GM12891 (cell line): ENCODE measurements around the gene SEC23B.

Source experiments
- DNase-seq: peaks from one replicate; pipeline ENCODE4 v3.0.0; 2011; ENCODE audit warnings: low spot score; ENCODE audit not compliant: insufficient read length
- FAIRE-seq: peaks from 2 replicates; lab custom pipeline; 2011; peaks lifted over from hg19 to GRCh38; lab: Jason Lieb, UNC
- PAX5 ChIP-seq: IDR thresholded peaks from 2 replicates; pipeline ENCODE4 v1.6.1; 2011; ENCODE audit warnings: low read length, moderate library complexity, mild to moderate bottlenecking; ENCODE audit not compliant: insufficient read depth, severe bottlenecking
- POLR2A ChIP-seq: IDR thresholded peaks from 2 replicates; pipeline ENCODE4 v1.6.1; 2011; ENCODE audit warnings: low read depth, low read length, control low read depth
- POLR2AphosphoS5 ChIP-seq: IDR thresholded peaks from 2 replicates; pipeline ENCODE4 v1.6.1; 2011; ENCODE audit warnings: low read depth, low read length, control low read depth
- POU2F2 ChIP-seq: IDR thresholded peaks from 2 replicates; pipeline ENCODE4 v1.6.1; 2011; ENCODE audit warnings: low read depth, mild to moderate bottlenecking, control low read depth, low read length, moderate library complexity
- SPI1 ChIP-seq: IDR thresholded peaks from 2 replicates; pipeline ENCODE4 v1.6.1; 2011; ENCODE audit warnings: low read depth, low read length, control low read depth
- TAF1 ChIP-seq: IDR thresholded peaks from 2 replicates; pipeline ENCODE4 v1.6.1; 2011; ENCODE audit warnings: low read depth, low read length, control low read depth

Gene SEC23B

DNA sequence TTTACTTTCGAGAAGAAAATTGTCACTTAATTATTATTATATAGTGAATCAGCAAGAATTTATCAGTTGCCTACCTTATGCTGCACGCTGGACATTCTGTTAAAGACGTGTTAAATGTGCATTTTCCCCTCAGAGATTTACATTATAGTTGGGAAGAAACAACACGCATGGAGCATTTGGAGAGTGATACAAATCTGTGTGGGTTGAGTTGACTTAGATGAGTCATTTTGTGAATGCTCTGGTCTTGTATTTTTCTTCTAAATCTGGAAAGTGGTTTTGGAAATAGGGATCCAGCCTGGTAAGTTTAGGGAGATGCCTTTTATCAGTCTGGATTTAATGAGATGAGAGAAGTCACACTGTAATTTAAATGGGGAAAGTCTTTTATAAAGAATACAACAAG, 35.5 kb downstream of the SEC23B start:
- FAIRE-seq (no peak), DNase-seq (no peak)
- TF ChIP-seq TAF1 (no peak), PAX5 (no peak), POLR2A (no peak), POU2F2 (no peak), SPI1 (no peak), POLR2AphosphoS5 (no peak)

DNA sequence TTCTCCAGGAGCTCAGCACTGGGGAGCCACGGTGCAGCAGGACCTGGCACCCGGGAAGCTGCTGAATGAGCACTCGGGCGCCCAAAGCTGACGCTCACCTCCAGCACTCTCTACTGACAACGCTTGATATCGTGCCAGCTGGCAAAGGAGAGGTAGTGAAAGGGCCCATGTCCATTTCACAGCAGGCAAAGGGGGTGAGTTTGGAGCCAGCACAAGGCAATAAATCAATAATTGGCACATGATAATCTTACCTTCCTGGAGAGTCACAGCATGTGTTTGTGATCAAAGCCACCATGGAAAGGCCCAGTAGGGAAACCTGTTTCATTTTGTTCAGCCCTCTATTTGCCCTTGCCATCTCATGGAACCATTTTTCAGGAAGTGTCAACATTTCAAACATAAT, 36.2 kb downstream of the SEC23B start:
- no peak for FAIRE-seq

DNA sequence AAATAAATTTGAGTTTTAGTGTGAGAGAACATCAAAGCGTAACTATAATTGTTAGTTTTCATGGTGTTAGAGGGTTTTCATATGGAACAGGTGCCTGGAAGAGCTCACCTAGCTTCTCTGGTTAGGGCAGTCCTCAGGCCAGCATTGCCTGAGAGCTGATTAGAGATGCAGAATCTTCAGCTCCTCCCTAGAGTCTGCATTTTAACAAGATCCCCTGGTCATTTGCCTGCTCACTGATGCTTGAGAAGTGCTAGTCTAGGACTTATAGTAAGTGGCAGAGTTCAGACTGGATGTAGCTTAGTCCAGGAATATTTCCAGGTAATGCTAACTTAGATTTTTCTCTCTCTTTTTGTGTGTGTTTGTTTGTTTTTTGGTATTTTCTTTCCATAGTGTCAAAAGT, 37.8 kb downstream of the SEC23B start:
- FAIRE-seq (no peak), DNase-seq (no peak)
- no peak for TF ChIP-seq PAX5
- TF ChIP-seq POU2F2 = no peak
- TF ChIP-seq POLR2A = no peak
- TF ChIP-seq TAF1 = no peak

More for the DNA sequence above, 36.2 kb downstream of the SEC23B start:
- TF ChIP-seq POLR2A (no peak), PAX5 (no peak), TAF1 (no peak), POU2F2 (no peak), POLR2AphosphoS5 (no peak), SPI1 (no peak)
- DNase-seq = no peak

DNA sequence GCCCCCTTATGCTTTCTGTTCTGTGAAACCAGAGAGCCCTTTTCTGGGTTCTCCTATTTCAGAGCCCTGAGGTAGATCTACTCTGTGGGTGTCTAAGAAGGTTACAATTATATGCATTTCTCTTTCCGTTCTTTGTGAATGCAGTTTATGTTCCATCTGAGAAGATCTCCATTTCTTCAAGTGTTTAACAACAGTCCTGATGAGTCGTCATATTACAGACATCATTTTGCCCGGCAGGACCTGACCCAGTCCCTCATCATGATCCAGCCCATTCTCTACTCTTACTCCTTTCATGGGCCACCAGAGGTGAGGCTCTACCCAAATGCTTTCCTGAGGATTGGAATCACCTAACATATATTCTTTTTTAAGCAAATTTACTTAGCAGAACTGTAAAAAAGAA, 40.7 kb downstream of the SEC23B start:
- no peak for FAIRE-seq
- no peak for DNase-seq
- TF ChIP-seq TAF1 (no peak), POLR2A (no peak), POU2F2 (no peak), SPI1 (no peak), PAX5 (no peak), POLR2AphosphoS5 (no peak)

DNA sequence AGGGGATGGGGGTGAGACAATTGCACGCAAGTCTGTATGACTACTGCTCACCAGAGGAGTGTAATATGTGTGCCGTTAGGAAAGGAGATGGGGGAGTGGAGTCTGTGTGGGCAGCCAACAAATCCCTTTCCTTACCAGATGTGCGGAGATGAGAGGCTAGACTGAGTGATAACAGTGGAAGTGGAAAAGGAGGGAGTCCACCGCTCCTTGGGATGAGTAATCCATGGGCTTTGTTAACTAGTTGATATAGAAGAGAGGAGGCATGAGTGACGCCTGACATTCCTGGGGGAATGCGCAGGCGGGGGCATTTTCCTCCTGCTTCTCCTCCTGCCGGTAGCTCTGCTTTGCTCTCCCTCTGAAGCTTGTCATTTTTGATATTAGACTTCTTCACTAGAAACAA, 46.0 kb downstream of the SEC23B start:
- no peak for FAIRE-seq
- no peak for DNase-seq
- no peak for TF ChIP-seq POLR2A
- no peak for TF ChIP-seq POU2F2
- no peak for TF ChIP-seq TAF1
- no peak for TF ChIP-seq PAX5
- no peak for TF ChIP-seq SPI1
- no peak for TF ChIP-seq POLR2AphosphoS5

DNA sequence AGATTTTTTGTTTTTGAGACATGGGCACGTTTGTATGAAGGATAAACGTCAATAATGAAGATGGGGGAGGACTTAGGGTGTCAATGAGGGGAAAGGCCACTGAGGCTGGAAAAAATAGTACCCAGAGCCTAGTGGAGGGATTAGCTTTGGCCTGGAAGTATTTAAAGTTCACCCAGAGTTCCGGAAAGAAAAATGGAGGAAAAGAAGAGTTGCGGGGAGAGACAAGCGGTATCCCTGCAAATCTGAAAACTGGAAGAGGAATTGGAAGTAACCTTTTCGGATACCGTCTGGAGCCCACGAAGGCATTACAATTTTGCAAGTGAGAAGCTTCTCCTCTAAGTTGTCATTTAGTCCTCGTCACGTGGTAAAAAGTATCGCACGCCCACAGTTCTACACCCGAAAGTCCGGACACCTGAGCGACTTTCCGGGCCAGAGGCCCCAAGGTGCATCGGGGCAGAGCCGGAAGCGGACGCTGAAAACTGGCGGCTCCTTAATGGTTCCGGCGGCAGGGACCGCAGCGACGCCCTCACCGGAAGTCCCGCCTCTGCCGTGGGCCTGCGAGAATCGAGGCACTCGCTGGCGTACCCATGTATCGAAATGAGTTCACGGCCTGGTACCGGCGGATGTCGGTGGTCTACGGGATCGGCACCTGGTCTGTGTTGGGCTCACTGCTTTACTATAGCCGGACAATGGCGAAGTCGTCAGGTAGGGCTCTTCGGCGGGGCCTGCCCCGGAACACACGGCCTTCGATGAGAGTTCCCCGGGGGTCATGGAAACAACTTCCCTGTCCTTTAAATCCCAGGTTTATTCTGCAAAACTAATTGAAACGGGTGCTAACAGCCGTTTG, 59.4 kb downstream of the SEC23B start, which contains the start of gene SMIM26:
TSS of gene SMIM26 (plus strand) at position 541 of the 847 bp plus-strand sequence. CDS start at position 588, 47 bp downstream.
- peak; percentile 94 for FAIRE-seq
- TF ChIP-seq TAF1 (peak; percentile 85), POLR2A (peak; percentile 91), PAX5 (no peak), POU2F2 (peak; percentile 79), POLR2AphosphoS5 (peak; percentile 91), SPI1 (no peak)
- DNase-seq = peak; percentile 83

DNA sequence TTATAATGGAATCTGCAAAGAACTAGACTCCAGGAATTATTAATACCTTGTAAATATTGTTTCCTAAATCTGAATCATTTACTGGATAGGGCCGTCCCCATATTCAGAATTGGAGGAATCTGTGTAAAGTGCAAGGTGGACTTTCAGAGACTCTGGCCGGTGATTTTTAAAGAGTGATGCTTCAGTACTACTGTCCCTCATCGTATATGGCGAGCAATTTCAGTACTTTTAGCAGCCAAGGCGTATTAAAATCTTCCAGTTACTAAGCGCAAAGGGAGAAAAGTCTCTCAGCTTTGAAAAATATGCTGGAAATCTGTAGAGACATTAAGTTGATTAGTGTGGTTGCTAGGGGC, 60.0 kb downstream of the SEC23B start:
- TF ChIP-seq POLR2AphosphoS5 = no peak
- DNase-seq (no peak), FAIRE-seq (no peak)

DNA sequence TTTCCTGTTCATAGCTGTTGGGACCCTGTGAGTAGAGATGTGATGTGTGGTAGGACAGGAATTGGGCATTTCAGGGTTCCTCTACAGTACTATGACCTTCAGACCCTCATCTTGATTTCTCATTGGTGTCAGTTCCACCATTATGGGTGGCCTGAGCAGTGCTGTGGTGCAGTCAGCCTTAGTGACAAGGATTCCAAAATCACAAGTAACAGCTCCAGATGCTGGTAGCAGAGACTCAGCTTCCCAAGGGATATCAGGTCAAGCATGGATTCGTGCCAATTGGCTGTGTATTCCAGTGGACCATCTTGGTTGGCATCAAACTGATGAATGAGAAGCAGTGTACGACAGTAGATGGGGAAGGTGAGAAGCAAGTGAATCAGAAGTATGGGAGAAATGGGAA, 63.3 kb downstream of the SEC23B start:
- TF ChIP-seq SPI1 = no peak
- no peak for TF ChIP-seq PAX5
- TF ChIP-seq POLR2AphosphoS5 = no peak; the same call in 1 of the 2 replicates
- no peak for TF ChIP-seq POLR2A
- TF ChIP-seq POU2F2 = no peak
- no peak for TF ChIP-seq TAF1
- FAIRE-seq (no peak), DNase-seq (no peak)

DNA sequence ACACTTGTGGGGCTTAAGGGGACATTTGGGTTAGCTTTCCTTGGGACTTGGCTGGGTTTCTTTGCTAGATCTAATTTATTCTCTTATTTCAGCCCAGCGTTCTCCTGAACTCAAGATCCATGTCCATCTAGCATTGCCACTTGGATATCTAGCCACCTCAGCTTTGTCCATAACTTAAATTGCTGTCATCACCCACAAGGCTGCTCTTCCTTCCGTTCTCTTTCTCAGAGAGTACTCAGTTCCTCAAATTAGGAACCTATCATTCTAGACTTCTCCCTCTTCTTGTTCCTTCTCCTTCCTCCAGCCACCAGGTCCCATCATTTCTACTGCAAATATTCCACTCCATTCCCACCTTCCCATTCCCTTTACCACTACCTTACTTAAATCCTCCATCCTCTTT, 63.8 kb downstream of the SEC23B start:
- TF ChIP-seq SPI1 (peak; percentile 49), TAF1 (no peak)
- FAIRE-seq (no peak), DNase-seq (no peak)

DNA sequence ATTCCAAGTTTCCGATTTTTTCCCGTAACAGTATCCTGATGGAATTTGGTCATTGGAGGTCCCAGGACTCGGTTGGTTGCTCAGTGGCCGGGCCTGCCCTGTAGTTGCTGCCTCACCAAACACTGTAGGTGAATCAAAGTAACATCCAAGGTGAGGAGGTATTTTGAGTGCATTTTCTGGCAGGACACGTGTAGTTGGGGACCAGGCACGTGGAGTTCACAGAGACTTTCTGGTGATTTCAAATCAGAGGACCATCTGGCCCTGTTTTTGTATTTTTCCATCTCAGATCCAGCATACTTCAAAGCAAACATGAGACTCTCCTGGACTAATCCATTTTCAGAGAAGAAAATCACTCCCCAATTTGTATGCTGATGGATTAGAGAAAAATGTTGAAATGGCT, 70.2 kb downstream of the SEC23B start:
- FAIRE-seq (no peak), DNase-seq (no peak)
- TF ChIP-seq POLR2AphosphoS5 (no peak), TAF1 (no peak), POLR2A (no peak), SPI1 (no peak), PAX5 (no peak), POU2F2 (no peak)

DNA sequence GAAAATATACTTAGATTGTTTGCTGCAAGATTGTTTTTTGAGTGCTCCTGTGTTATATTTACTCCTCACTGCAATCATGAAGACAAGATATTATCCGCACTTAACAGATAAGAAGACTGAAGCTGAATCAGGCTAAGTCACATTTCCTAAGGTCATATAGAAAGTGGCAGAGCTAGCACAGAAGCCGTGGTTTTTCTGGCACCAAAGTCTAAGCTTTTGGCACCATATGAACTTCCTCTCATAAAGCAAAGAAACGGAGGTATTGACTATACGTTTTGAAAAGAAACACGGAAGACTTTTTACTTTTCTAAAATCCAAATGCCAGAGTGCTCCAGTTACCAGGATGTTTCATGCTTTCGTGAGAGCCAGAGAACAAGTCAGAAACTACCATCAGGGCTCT, 70.8 kb downstream of the SEC23B start:
- DNase-seq (no peak), FAIRE-seq (no peak)
- TF ChIP-seq SPI1 = no peak
